Measurements from ENCODE around the gene P2RX2.

P2RX2 gene

GRCh38 chr12:132662901-132663755 is 44.6 kb downstream of the P2RX2 start:
- peak; percentile 33 for DNase-seq

GRCh38 chr12:132664206-132665148 is 45.9 kb downstream of the P2RX2 start:
- peak; percentile 57 for DNase-seq

- peak; percentile 56 for DNase-seq
Observed at GRCh38 chr12:132665149-132665491, 46.5 kb downstream of the P2RX2 start.

GRCh38 chr12:132665794-132666193 is 47.2 kb downstream of the P2RX2 start:
- DNase-seq = peak; percentile 14

- no peak for DNase-seq
Observed at GRCh38 chr12:132668191-132669088, 49.9 kb downstream of the P2RX2 start.

GRCh38 chr12:132669166-132669879 is 50.7 kb downstream of the P2RX2 start:
- no peak for DNase-seq

All from activated effector memory CD4-positive, alpha-beta T cell treated with anti-CD3 and anti-CD28 coated beads, Interleukin-2, amount 50 U/mL, for 16 hours (primary cell).